ENCODE measurements around the gene SYT17. TPM values are rescaled to one million over a fixed set of nuclear protein-coding genes. Genes with fewer than 3 reads are reported as not detected.

Gene SYT17
- total RNA-seq, 5 donors from 2014 or later (not counting 1 experiment from before 2014, with no cell fraction given): 0.23 to 1.4 (median 0.38) TPM; not detected in 2

DNA sequence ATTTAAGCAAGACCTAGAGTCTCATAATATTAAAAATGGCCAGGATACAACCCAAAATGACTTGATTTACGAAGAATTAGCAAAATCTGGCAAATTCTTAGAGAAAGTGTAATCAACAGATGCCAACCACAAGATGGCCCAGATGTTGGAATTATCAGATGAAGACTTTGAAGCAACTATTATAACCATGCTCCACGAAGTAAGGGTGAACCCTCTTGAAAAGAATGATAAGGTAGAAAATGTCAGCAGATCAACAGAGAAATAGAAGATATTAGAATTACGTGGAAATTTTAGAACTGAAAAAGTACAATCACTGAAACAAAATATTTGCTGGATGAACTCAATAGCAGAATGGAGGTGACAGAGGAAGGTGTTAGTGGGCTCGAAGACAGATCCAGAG, 67.4 kb downstream of the SYT17 start:
- POLR2A ChIA-PET: no interaction called here
- CTCF ChIA-PET: no interaction called here
- Histone ChIP-seq H3K27me3 (replicated peaks in 1 of 2; ENCODE audit: control insufficient read depth in 2 of 2, extremely low read depth in 1 of 2, insufficient read depth in 2 of 2, low read length in 1 of 2) (peaks cover 0 to 6% of the 10 kb centered on the region in 2 experiments), H3K27ac (ENCODE audit: low read length) (no peak overlapping the region), H3K4me3 (ENCODE audit: control insufficient read depth in 1 of 2, extremely low read depth in 1 of 2, low read length in 1 of 2) (no peak overlapping the region), H3K36me3 (ENCODE audit: control insufficient read depth in 2 of 2, extremely low read depth in 1 of 2, insufficient read depth in 1 of 2, low read length in 1 of 2) (no peaks in the 10 kb centered on the region), H3K4me1 (ENCODE audit: control insufficient read depth in 1 of 2, extremely low read depth in 1 of 2, insufficient read depth in 2 of 2, low read length in 2 of 2) (no peaks in the 10 kb centered on the region), H3K9me3 (no peaks in the 10 kb centered on the region)
- Mint-ChIP-seq H3K9me3 (peaks cover 9 to 25% (median 19%) of the 10 kb centered on the region in 3 donors), H3K4me1 (no peaks in the 10 kb centered on the region), H3K4me3 (no peak overlapping the region), H3K27ac (no peak overlapping the region), H3K36me3 (peaks cover 3% of the 10 kb centered on the region), H3K27me3 (peaks cover 0 to 4% of the 10 kb centered on the region in 2 donors)
- DNase-seq (no peak), ATAC-seq (replicated peaks in 1 of 4) (no peak)
- WGBS (ENCODE audit: insufficient coverage): 64% methylated on average over 2 of the region's 4 CpGs

- H3K27ac ChIP-seq (ENCODE audit: low read length): no peak overlapping the region
- peaks cover 0 to 6% of the 10 kb centered on the region in 2 experiments for H3K27me3 ChIP-seq (replicated peaks in 1 of 2; ENCODE audit: control insufficient read depth in 2 of 2, extremely low read depth in 1 of 2, insufficient read depth in 2 of 2, low read length in 1 of 2)
- DNase-seq (no peak), ATAC-seq (replicated peaks in 1 of 4) (no peak)
- ChIA-PET POLR2A (no interaction called here), CTCF (no interaction called here)
- Mint-ChIP-seq H3K27me3 (peaks cover 0 to 4% of the 10 kb centered on the region in 2 donors), H3K4me3 (no peak overlapping the region), H3K9me3 (peaks cover 9 to 25% (median 19%) of the 10 kb centered on the region in 3 donors), H3K27ac (no peak overlapping the region), H3K36me3 (peaks cover 3% of the 10 kb centered on the region), H3K4me1 (no peaks in the 10 kb centered on the region)
- H3K4me1 ChIP-seq (ENCODE audit: control insufficient read depth in 1 of 2, extremely low read depth in 1 of 2, insufficient read depth in 2 of 2, low read length in 2 of 2): no peaks in the 10 kb centered on the region
- no peaks in the 10 kb centered on the region for H3K9me3 ChIP-seq
- H3K36me3 ChIP-seq (ENCODE audit: control insufficient read depth in 2 of 2, extremely low read depth in 1 of 2, insufficient read depth in 1 of 2, low read length in 1 of 2): no peaks in the 10 kb centered on the region
- no peak overlapping the region for H3K4me3 ChIP-seq (ENCODE audit: control insufficient read depth in 1 of 2, extremely low read depth in 1 of 2, low read length in 1 of 2)
- 80% methylated on average over 1 of the region's 4 CpGs for WGBS (ENCODE audit: insufficient coverage)
These were observed 67.8 kb downstream of the SYT17 start for GRCh38 chr16:19235886-19236285.

- no peaks in the 10 kb centered on the region for H3K4me1 Mint-ChIP-seq
- DNase-seq: no peak
- no peak overlapping the region for H3K4me3 Mint-ChIP-seq
- Histone ChIP-seq H3K36me3 (ENCODE audit: control insufficient read depth in 2 of 2, extremely low read depth in 1 of 2, insufficient read depth in 1 of 2, low read length in 1 of 2) (no peaks in the 10 kb centered on the region), H3K9me3 (no peaks in the 10 kb centered on the region), H3K4me3 (ENCODE audit: control insufficient read depth in 1 of 2, extremely low read depth in 1 of 2, low read length in 1 of 2) (no peak overlapping the region), H3K4me1 (ENCODE audit: control insufficient read depth in 1 of 2, extremely low read depth in 1 of 2, insufficient read depth in 2 of 2, low read length in 2 of 2) (no peaks in the 10 kb centered on the region), H3K27ac (ENCODE audit: low read length) (no peak overlapping the region), H3K27me3 (replicated peaks in 1 of 2; ENCODE audit: control insufficient read depth in 2 of 2, extremely low read depth in 1 of 2, insufficient read depth in 2 of 2, low read length in 1 of 2) (peaks cover 0 to 11% of the 10 kb centered on the region in 2 experiments)
- no peak overlapping the region for H3K27ac Mint-ChIP-seq
- H3K27me3 Mint-ChIP-seq: peaks cover 0 to 4% of the 10 kb centered on the region in 2 donors
- H3K9me3 Mint-ChIP-seq: peaks cover 9 to 25% (median 19%) of the 10 kb centered on the region in 3 donors
- peaks cover 3% of the 10 kb centered on the region for H3K36me3 Mint-ChIP-seq
- ChIA-PET CTCF (no interaction called here), POLR2A (no interaction called here)
- no peak for ATAC-seq (replicated peaks in 1 of 4)
- WGBS (ENCODE audit: insufficient coverage): 67% methylated on average over 3 of the region's 4 CpGs
These were observed 68.6 kb downstream of the SYT17 start for GRCh38 chr16:19236561-19237209.

DNA sequence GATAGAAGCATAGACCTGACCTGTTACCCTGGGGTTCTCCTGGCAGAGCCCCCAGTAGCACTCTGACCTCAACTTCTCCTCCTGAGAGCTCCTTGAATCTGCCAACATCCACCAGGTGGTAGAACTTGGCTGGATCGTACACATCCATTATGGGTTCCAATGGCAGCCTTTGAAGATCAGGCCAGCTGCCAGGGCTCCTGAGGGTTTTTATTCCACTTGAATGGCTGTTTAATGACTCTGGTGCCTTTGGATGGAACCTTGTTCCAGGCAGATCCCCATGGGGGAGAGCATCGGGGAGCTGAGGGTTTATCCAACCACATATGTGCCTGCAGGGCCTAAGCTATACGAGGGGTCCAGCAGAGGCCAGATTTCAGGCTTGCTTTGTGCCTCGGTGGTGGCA, 70.4 kb downstream of the SYT17 start:
- H3K27ac Mint-ChIP-seq: no peak overlapping the region
- H3K4me1 Mint-ChIP-seq: no peaks in the 10 kb centered on the region
- H3K36me3 Mint-ChIP-seq: peaks cover 3% of the 10 kb centered on the region
- WGBS (ENCODE audit: insufficient coverage): 84% methylated on average over 4 of the region's 4 CpGs
- Histone ChIP-seq H3K4me1 (ENCODE audit: control insufficient read depth in 1 of 2, extremely low read depth in 1 of 2, insufficient read depth in 2 of 2, low read length in 2 of 2) (no peaks in the 10 kb centered on the region), H3K9me3 (no peaks in the 10 kb centered on the region), H3K36me3 (ENCODE audit: control insufficient read depth in 2 of 2, extremely low read depth in 1 of 2, insufficient read depth in 1 of 2, low read length in 1 of 2) (no peaks in the 10 kb centered on the region), H3K27me3 (replicated peaks in 1 of 2; ENCODE audit: control insufficient read depth in 2 of 2, extremely low read depth in 1 of 2, insufficient read depth in 2 of 2, low read length in 1 of 2) (peaks cover 0 to 6% of the 10 kb centered on the region in 2 experiments), H3K4me3 (ENCODE audit: control insufficient read depth in 1 of 2, extremely low read depth in 1 of 2, low read length in 1 of 2) (no peak overlapping the region), H3K27ac (ENCODE audit: low read length) (no peak overlapping the region)
- peaks cover 0 to 5% of the 10 kb centered on the region in 2 donors for H3K27me3 Mint-ChIP-seq
- ChIA-PET CTCF (no interaction called here), POLR2A (no interaction called here)
- DNase-seq (no peak), ATAC-seq (replicated peaks in 1 of 4) (no peak)
- H3K9me3 Mint-ChIP-seq: peaks cover 13 to 25% (median 22%) of the 10 kb centered on the region in 3 donors
- no peak overlapping the region for H3K4me3 Mint-ChIP-seq

- H3K36me3 ChIP-seq (ENCODE audit: control insufficient read depth in 2 of 2, extremely low read depth in 1 of 2, insufficient read depth in 1 of 2, low read length in 1 of 2): no peaks in the 10 kb centered on the region
- Mint-ChIP-seq H3K9me3 (peaks cover 14 to 22% (median 22%) of the 10 kb centered on the region in 3 donors), H3K27ac (no peak overlapping the region), H3K4me3 (no peak overlapping the region), H3K4me1 (no peaks in the 10 kb centered on the region), H3K27me3 (peaks cover 0 to 5% of the 10 kb centered on the region in 2 donors), H3K36me3 (peaks cover 3% of the 10 kb centered on the region)
- no peak overlapping the region for H3K27ac ChIP-seq (ENCODE audit: low read length)
- no peaks in the 10 kb centered on the region for H3K9me3 ChIP-seq
- ATAC-seq (replicated peaks in 1 of 4) (no peak), DNase-seq (no peak)
- WGBS (ENCODE audit: insufficient coverage): 91% methylated on average over 10 of the region's 13 CpGs
- CTCF ChIA-PET: no interaction called here
- POLR2A ChIA-PET: no interaction called here
- H3K4me3 ChIP-seq (ENCODE audit: control insufficient read depth in 1 of 2, extremely low read depth in 1 of 2, low read length in 1 of 2): no peak overlapping the region
- H3K4me1 ChIP-seq (ENCODE audit: control insufficient read depth in 1 of 2, extremely low read depth in 1 of 2, insufficient read depth in 2 of 2, low read length in 2 of 2): no peaks in the 10 kb centered on the region
- peaks cover 0 to 6% of the 10 kb centered on the region in 2 experiments for H3K27me3 ChIP-seq (replicated peaks in 1 of 2; ENCODE audit: control insufficient read depth in 2 of 2, extremely low read depth in 1 of 2, insufficient read depth in 2 of 2, low read length in 1 of 2)
These were observed 71.6 kb downstream of the SYT17 start for GRCh38 chr16:19239511-19240155.

GRCh38 chr16:19240494-19240893, 72.5 kb downstream of the SYT17 start:
- no peak overlapping the region for H3K4me3 ChIP-seq (ENCODE audit: control insufficient read depth in 1 of 2, extremely low read depth in 1 of 2, low read length in 1 of 2)
- DNase-seq (no peak), ATAC-seq (replicated peaks in 1 of 4) (no peak)
- WGBS (ENCODE audit: insufficient coverage): 80% methylated on average over 5 of the region's 7 CpGs
- Mint-ChIP-seq H3K4me3 (no peak overlapping the region), H3K36me3 (peaks cover 3% of the 10 kb centered on the region), H3K27me3 (peaks cover 0 to 5% of the 10 kb centered on the region in 2 donors), H3K27ac (no peak overlapping the region), H3K4me1 (no peaks in the 10 kb centered on the region), H3K9me3 (peaks cover 13 to 17% (median 15%) of the 10 kb centered on the region in 3 donors)
- H3K27ac ChIP-seq (ENCODE audit: low read length): no peak overlapping the region
- ChIA-PET CTCF (no interaction called here), POLR2A (no interaction called here)
- H3K36me3 ChIP-seq (ENCODE audit: control insufficient read depth in 2 of 2, extremely low read depth in 1 of 2, insufficient read depth in 1 of 2, low read length in 1 of 2): no peaks in the 10 kb centered on the region
- no peaks in the 10 kb centered on the region for H3K9me3 ChIP-seq
- H3K27me3 ChIP-seq (replicated peaks in 1 of 2; ENCODE audit: control insufficient read depth in 2 of 2, extremely low read depth in 1 of 2, insufficient read depth in 2 of 2, low read length in 1 of 2): peaks cover 0 to 6% of the 10 kb centered on the region in 2 experiments
- no peaks in the 10 kb centered on the region for H3K4me1 ChIP-seq (ENCODE audit: control insufficient read depth in 1 of 2, extremely low read depth in 1 of 2, insufficient read depth in 2 of 2, low read length in 2 of 2)
